GM12878 (cell line): ENCODE measurements around the gene PDPK1.

Experiments used
- BHLHE40 ChIP-seq, 2 experiments: fragments of 450-650 bp in 1 of 2; IDR thresholded peaks; 2 replicates each; pipeline ENCODE4 v1.6.1; 2011 to 2017; ENCODE audit warnings: low read depth in 2 of 2, borderline replicate concordance in 1 of 2, improper control_type of control experiment in 1 of 2, low read length in 1 of 2, mild to moderate bottlenecking in 1 of 2
- ETV6 ChIP-seq, 2 experiments: fragments of 450-650 bp in 1 of 2; IDR thresholded peaks in 1 of 2; conservative IDR thresholded peaks in 1 of 2; 2 replicates each; pipeline ENCODE4 v1.6.1; 2014; ENCODE audit warnings: antibody characterized with exemption in 1 of 2, borderline replicate concordance in 1 of 2, low read depth in 1 of 2, mild to moderate bottlenecking in 1 of 2, moderate library complexity in 1 of 2
- MTA3 ChIP-seq: IDR thresholded peaks from 2 replicates; pipeline ENCODE4 v1.6.1; 2012; ENCODE audit warnings: low read length, inconsistent platforms, borderline replicate concordance

GRCh38 chr16:2499890-2500429 lies 37.9 kb upstream of the PDPK1 start:
- no peak for TF ChIP-seq ETV6 (conservative IDR thresholded peaks at IDR 0.05 in 1 of 2, IDR thresholded peaks at IDR 0.05 in 1 of 2; ENCODE audit: borderline replicate concordance in 1 of 2, low read depth in 1 of 2)
- no peak for TF ChIP-seq BHLHE40 (IDR thresholded peaks at IDR 0.05; ENCODE audit: borderline replicate concordance in 1 of 2, low read depth in 2 of 2, low read length in 1 of 2)
- no peak for TF ChIP-seq MTA3
